ENCODE data around the gene RUNX3. TPM values are rescaled to one million over a fixed set of nuclear protein-coding genes. Genes with fewer than 3 reads are reported as not detected.

RUNX3 gene
- total and polyA plus RNA-seq, 2 donors (not counting 3 experiments of a cell fraction or from before 2014, with no cell fraction given), result not detected

DNA sequence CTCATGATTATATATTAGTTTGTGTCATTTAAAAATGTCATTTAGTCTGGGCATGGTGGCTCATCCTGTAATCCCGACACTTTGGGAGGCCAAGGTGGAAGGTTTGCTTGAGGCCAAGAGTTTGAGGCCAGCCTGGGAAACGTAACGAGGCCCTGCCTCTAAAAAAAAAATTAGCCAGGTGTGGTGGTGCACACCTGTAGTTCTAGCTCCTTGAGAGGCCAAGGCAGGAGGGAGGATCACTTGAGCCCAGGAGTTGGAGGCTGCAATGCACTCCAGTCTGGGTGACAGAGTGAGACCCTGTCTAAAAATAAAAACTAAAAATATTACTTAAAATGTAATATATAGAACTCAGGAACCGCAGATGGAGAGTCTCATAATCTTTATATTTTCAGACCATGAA, 34.6 kb downstream of the RUNX3 start:
- no peak overlapping the region for H2AFZ ChIP-seq (ENCODE audit: low read depth, low read length)
- FAIRE-seq (no peak), DNase-seq (ENCODE audit: low read depth, low spot score) (no peak)
- H3K9ac ChIP-seq (replicated peaks; ENCODE audit: extremely low read depth, insufficient read depth, low read length), result no peak overlapping the region
- intact Hi-C loops (cut with micrococcal nuclease), result no loop called here
- H3K27me3 ChIP-seq (ENCODE audit: control insufficient read depth in 2 of 2, insufficient read depth in 2 of 2, low read length in 2 of 2), result peaks cover 0 to 6% of the 10 kb centered on the region in 2 experiments
- no peaks in the 10 kb centered on the region for H3K4me1 ChIP-seq (ENCODE audit: control insufficient read depth, extremely low read depth, insufficient read depth, low read length)
- H4K20me1 ChIP-seq (replicated peaks; ENCODE audit: control insufficient read depth, extremely low read depth, insufficient read depth, low read length), result no peaks in the 10 kb centered on the region
- H3K79me2 ChIP-seq (ENCODE audit: control insufficient read depth, insufficient read depth, low read length), result no peaks in the 10 kb centered on the region
- no peak overlapping the region for H3K4me3 ChIP-seq (replicated peaks in 1 of 3; ENCODE audit: insufficient read depth in 1 of 3, low read depth in 1 of 3, low read length in 3 of 3)
- no peak for TF ChIP-seq MYC (IDR thresholded peaks at IDR 0.05; ENCODE audit: low read depth, low read length)
- TF ChIP-seq, protein P1, sequence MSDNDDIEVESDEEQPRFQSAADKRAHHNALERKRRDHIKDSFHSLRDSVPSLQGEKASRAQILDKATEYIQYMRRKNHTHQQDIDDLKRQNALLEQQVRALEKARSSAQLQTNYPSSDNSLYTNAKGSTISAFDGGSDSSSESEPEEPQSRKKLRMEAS (IDR thresholded peaks at IDR 0.05; ENCODE audit: insufficient read depth, insufficient read length), result no peak
- TF ChIP-seq GATA2 (IDR thresholded peaks at IDR 0.05; ENCODE audit: insufficient read depth, insufficient read length, low read depth, low read length), result no peak
- no peak for TF ChIP-seq POLR2A (IDR thresholded peaks at IDR 0.05; ENCODE audit: low read depth, low read length)
- TF ChIP-seq POLR2AphosphoS5 (IDR thresholded peaks at IDR 0.05; ENCODE audit: insufficient read depth, low read depth, low read length), result no peak
- TF ChIP-seq JUN (IDR thresholded peaks at IDR 0.05; ENCODE audit: borderline replicate concordance, insufficient read depth, insufficient read length, low read depth), result no peak
- no peak for TF ChIP-seq FOS (IDR thresholded peaks at IDR 0.05; ENCODE audit: borderline replicate concordance, insufficient read depth, low read length)
- TF ChIP-seq EZH2 (IDR thresholded peaks at IDR 0.05; ENCODE audit: borderline replicate concordance, low read depth, low read length, severe bottlenecking), result no peak
- TF ChIP-seq, protein P2, sequence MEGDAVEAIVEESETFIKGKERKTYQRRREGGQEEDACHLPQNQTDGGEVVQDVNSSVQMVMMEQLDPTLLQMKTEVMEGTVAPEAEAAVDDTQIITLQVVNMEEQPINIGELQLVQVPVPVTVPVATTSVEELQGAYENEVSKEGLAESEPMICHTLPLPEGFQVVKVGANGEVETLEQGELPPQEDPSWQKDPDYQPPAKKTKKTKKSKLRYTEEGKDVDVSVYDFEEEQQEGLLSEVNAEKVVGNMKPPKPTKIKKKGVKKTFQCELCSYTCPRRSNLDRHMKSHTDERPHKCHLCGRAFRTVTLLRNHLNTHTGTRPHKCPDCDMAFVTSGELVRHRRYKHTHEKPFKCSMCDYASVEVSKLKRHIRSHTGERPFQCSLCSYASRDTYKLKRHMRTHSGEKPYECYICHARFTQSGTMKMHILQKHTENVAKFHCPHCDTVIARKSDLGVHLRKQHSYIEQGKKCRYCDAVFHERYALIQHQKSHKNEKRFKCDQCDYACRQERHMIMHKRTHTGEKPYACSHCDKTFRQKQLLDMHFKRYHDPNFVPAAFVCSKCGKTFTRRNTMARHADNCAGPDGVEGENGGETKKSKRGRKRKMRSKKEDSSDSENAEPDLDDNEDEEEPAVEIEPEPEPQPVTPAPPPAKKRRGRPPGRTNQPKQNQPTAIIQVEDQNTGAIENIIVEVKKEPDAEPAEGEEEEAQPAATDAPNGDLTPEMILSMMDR (IDR thresholded peaks at IDR 0.05; ENCODE audit: extremely low read depth in 1 of 2, insufficient read depth in 1 of 2, low read depth in 1 of 2, low read length in 2 of 2), result no peak
- ChIA-PET CTCF (interaction anchor here (0.6 to 1.6 kb wide), 2 partner anchors 47 to 216 kb away, joined by 3 to 4 read pairs; no protein-coding TSS in a partner anchor), POLR2A (no interaction called here)
- H3K4me2 ChIP-seq (ENCODE audit: insufficient read depth, low read length), result no peak overlapping the region
- no TSS peak for BruUV-seq (replicated peaks)
- no peak overlapping the region for H3K27ac ChIP-seq (ENCODE audit: insufficient read depth, low read depth, low read length)
- dilution Hi-C loops (cut with MboI; ENCODE audit: extremely low pct_ligation_motif_present, low sequenced_read_pairs), result no loop called here
- no peaks in the 10 kb centered on the region for H3K36me3 ChIP-seq (ENCODE audit: control insufficient read depth in 2 of 2, extremely low read depth in 1 of 2, insufficient read depth in 2 of 2, low read length in 2 of 2)
- no peaks in the 10 kb centered on the region for H3K9me1 ChIP-seq (replicated peaks; ENCODE audit: control insufficient read depth, extremely low read depth, insufficient read depth, low read length)
- no peaks in the 10 kb centered on the region for H3K9me3 ChIP-seq (replicated peaks; ENCODE audit: control insufficient read depth, insufficient read depth, low read length)
